NB4 (cell line): ENCODE results near the gene MTOR.

ENCODE experiments used
- MAX ChIP-seq: IDR thresholded peaks from 2 replicates; pipeline ENCODE4 v1.6.1; 2011; ENCODE audit warnings: low read depth, low read length
- MYC ChIP-seq: IDR thresholded peaks from 2 replicates; pipeline ENCODE4 v1.6.1; 2011; ENCODE audit warnings: low read depth, low read length
- TF ChIP-seq, protein P1 (sequence below): IDR thresholded peaks from one replicate; pipeline ENCODE4 v1.5.1; 2012; ENCODE audit warnings: low read depth, low read length

DNA sequence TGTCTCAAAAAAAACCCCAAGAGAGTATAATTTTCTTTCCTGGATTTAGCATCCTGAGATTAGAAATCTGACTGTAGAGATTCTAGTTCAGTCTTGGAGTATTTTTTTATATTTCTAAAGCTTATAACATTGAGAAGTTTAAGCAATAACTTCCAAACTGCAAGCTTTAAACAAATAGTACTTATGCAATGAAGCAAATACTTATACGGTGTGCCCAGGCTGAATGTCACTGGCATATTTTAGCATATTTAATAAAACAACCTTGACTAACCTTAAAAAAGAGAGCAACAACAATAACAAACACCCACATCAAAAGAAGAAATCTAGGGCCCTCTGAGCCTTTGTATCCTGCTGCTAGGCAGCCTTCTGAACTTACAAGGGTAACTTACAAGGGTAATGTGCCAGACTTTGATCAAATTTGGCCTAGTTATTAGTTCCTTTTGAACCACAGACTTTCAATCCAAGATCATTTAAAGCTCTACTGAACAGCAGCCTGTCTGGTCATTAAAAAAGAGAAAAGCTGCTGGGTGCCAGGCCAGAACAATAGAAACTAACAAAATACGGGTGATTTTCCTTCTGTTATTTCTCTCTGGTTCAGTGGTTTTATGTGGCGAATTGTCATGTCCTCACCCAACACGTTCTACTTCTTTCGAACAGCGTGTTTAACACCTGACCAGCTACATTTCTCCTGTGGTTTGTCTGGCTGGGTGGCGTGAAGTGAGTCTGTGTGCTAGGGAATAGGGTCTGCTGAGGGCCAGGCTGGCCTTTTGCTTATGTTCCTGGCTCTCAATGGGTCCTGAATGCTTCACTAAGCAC is 16.2 kb downstream of the MTOR start:
- TF ChIP-seq, protein P1, sequence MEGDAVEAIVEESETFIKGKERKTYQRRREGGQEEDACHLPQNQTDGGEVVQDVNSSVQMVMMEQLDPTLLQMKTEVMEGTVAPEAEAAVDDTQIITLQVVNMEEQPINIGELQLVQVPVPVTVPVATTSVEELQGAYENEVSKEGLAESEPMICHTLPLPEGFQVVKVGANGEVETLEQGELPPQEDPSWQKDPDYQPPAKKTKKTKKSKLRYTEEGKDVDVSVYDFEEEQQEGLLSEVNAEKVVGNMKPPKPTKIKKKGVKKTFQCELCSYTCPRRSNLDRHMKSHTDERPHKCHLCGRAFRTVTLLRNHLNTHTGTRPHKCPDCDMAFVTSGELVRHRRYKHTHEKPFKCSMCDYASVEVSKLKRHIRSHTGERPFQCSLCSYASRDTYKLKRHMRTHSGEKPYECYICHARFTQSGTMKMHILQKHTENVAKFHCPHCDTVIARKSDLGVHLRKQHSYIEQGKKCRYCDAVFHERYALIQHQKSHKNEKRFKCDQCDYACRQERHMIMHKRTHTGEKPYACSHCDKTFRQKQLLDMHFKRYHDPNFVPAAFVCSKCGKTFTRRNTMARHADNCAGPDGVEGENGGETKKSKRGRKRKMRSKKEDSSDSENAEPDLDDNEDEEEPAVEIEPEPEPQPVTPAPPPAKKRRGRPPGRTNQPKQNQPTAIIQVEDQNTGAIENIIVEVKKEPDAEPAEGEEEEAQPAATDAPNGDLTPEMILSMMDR: no peak
- TF ChIP-seq MAX (no peak), MYC (no peak)
